IPS-NIHi7 (cell line): ENCODE results near the gene GCNA.

Experiments
- DNase-seq: peaks from one replicate; pipeline ENCODE4 v3.0.0; 2012; ENCODE audit warnings: mixed read lengths; ENCODE audit errors: extremely low spot score

The GCNA gene

GRCh38 chrX:71616672-71617529 is 38.7 kb downstream of the GCNA start:
- DNase-seq = no peak

- no peak for DNase-seq
Observed at GRCh38 chrX:71617742-71618141, 39.5 kb downstream of the GCNA start.

GRCh38 chrX:71618303-71618721 is 40.1 kb downstream of the GCNA start, which contains the start of gene CXCR3:
Gene CXCR3 (minus strand): TSS chrX:71618511. CDS start chrX:71618449, 62 bp downstream.
- no peak for DNase-seq

- DNase-seq = no peak
Observed at GRCh38 chrX:71618787-71619186, 40.5 kb downstream of the GCNA start.

- no peak for DNase-seq
Observed at GRCh38 chrX:71619193-71619592, 41.0 kb downstream of the GCNA start.

- DNase-seq = no peak
Observed at GRCh38 chrX:71619986-71620385, 41.7 kb downstream of the GCNA start.

GRCh38 chrX:71621603-71622002 is 43.4 kb downstream of the GCNA start:
- DNase-seq = no peak

- DNase-seq = no peak
Observed at GRCh38 chrX:71622032-71622575, 43.9 kb downstream of the GCNA start.

- peak; percentile 73 for DNase-seq
Observed at GRCh38 chrX:71622576-71623450, 44.6 kb downstream of the GCNA start.

GRCh38 chrX:71623714-71624113 is 45.5 kb downstream of the GCNA start:
- DNase-seq = no peak

GRCh38 chrX:71625471-71625870 is 47.2 kb downstream of the GCNA start:
- no peak for DNase-seq

GRCh38 chrX:71626576-71626975 is 48.3 kb downstream of the GCNA start:
- DNase-seq = no peak

GRCh38 chrX:71627588-71628404 is 49.6 kb downstream of the GCNA start:
- DNase-seq = no peak

- no peak for DNase-seq
Observed at GRCh38 chrX:71629467-71629866, 51.2 kb downstream of the GCNA start.

GRCh38 chrX:71632923-71633657 is 54.9 kb downstream of the GCNA start:
- no peak for DNase-seq

- no peak for DNase-seq
Observed at GRCh38 chrX:71634366-71634765, 56.1 kb downstream of the GCNA start.

GRCh38 chrX:71636438-71637252 is 58.4 kb downstream of the GCNA start:
- no peak for DNase-seq

GRCh38 chrX:71637253-71637618 is 59.0 kb downstream of the GCNA start:
- DNase-seq = no peak

GRCh38 chrX:71637848-71638247 is 59.6 kb downstream of the GCNA start:
- no peak for DNase-seq

- no peak for DNase-seq
Observed at GRCh38 chrX:71638409-71638808, 60.2 kb downstream of the GCNA start.
